Measurements from ENCODE around the gene FCHSD2.
"Not testable (repeated sequence)": the region's sequence is repeated elsewhere in the genome, so short reads cannot be mapped to it uniquely, and the experiment has no call there.

The FCHSD2 gene

DNA sequence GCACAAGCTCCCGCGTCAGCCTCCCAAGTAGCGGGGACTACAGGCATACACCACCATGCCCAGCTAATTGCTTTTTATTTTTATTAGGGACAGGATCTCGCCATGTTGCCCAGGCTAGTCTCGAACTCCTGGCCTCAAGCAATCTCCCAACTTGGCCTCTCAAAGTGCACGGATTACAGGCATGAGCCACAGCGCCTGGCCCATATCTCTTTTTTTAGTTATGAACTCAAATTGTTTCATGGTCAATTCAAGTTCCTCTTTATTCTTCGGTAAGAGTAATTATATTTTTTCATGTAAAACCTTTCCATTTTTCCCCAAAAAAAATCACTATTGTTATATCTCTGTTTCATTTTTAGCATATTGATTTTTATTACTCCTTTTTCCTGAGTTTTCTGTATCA, 25.5 kb downstream of the FCHSD2 start:
- no peak for DNase-seq

DNA sequence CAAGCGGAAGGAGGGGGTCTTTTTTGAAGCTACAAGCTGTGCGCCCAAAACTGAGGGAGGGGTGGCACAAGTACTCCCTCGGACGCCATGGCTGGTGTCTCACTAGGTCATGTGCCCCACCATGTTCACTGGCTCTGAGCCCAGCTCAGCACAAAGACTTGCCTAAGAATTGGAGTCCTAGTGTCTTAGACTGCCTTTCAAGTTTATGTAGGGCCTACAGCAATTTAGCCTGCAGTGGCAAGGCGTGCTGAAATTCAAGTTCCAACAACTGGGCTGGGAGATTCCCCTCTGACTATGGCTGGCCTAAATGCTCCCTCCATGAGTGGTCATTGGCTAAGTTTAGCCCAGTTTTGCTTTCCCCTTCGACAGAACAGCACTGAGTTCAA, 27.3 kb downstream of the FCHSD2 start:
- DNase-seq, result no peak

DNA sequence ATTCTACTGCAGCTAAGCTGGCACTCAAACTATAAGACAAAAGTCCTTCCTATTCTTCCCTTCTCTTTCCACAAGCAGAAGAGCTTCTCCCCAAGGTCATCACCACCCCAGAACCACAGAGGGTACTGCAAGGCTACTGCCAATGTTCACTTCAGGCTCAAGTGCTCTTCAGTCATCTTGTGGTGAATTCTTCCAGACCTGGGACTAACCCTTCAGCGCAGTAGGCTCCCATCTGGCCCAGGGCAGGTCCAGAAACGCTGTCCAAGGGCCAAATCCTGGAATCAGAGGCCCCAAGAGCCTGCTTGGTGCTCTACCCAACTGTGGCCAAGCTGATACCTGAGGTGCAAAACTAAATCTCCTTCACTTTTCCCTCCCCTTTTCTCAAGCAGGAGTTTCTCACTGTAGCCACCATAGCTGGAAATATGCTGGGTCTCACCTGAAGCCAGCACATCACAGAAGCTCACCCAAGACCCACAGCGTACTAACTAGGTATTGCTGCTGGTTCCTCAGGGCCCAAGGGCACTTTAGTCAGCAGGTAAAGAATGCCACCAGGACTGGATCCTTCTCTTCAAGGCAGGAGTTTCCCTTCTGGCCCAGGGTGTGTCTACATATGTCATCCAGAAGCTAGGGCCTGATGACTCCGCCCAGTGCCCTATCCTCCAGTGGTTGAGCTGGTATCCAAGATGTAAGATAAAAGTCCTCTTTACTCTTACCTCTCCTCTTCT, 27.8 kb downstream of the FCHSD2 start:
- no peak for DNase-seq

DNA sequence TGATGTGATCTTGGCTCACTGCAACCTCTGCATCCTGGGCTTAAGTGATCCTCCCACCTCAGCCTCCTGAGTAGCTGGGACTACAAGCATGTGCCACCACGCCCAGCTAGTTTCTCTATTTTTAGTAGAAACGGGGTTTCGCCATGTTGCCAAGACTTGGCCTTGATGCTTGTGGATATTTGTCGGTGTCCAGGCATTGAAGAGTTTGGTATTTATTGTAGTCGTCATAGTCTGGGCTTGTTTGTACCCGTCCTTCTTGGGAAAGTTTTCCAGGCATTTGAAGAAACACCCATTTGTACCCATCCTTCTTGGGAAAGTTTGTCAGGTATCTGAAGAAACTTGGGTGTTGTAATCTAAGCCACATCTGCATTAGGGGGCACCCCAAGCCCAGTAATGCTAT, 28.7 kb downstream of the FCHSD2 start:
- DNase-seq, result no peak

DNA sequence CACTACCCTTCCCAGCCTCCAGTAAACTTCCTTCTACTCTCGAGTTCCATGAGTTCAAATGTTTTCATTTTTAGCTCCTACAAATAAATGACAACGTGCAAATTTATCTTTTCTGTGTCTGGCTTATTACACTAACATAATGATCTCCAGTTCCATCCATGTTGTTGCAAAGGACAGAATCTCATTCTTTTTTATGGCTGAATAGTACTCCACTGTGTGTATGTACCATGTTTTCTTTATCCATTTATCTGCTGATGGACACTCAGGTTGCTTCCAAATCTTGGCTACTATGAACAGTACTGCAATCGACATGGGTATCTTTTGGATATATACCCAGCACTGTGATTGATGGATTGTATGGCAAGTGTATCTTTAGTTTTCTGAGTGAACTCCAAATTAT, 34.5 kb downstream of the FCHSD2 start:
- no peak for DNase-seq

DNA sequence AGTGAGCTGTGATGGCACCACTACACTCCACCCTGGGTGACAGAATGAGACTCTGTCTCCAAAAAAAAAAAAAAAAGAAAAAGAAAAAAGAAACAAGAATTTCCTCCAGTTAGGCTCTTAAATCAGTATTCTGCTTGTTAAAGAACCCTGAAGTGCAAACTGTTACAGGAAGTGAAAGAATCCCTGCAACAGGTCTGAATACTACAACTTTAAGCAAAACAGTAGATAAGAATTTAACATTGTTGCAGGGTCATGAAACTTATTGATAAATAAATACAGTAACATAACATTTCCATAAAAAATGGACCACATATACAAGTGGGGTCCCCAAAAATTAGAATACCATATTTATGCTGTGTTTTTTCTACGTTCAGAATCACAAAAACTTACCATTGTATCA, 35.8 kb downstream of the FCHSD2 start:
- no peak for DNase-seq

DNA sequence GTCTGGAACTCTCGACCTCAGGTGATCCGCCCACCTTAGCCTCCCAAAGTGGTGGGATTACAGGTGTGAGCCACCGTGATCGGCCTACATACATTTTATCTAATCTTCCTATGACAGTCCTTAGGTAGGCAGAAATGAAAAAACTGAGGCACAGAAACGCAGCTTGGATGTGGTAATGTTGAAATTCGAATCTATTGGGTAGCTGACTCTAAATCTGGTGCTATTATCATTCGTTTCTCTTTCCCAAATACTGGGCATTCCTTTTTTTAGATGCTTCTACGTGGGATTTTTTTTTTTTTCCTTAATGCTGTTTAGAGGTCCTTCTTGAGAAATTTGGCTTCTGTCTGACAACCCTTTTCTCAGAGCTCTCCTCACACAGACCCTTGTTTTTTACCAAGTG, 41.5 kb downstream of the FCHSD2 start:
- no peak for DNase-seq

DNA sequence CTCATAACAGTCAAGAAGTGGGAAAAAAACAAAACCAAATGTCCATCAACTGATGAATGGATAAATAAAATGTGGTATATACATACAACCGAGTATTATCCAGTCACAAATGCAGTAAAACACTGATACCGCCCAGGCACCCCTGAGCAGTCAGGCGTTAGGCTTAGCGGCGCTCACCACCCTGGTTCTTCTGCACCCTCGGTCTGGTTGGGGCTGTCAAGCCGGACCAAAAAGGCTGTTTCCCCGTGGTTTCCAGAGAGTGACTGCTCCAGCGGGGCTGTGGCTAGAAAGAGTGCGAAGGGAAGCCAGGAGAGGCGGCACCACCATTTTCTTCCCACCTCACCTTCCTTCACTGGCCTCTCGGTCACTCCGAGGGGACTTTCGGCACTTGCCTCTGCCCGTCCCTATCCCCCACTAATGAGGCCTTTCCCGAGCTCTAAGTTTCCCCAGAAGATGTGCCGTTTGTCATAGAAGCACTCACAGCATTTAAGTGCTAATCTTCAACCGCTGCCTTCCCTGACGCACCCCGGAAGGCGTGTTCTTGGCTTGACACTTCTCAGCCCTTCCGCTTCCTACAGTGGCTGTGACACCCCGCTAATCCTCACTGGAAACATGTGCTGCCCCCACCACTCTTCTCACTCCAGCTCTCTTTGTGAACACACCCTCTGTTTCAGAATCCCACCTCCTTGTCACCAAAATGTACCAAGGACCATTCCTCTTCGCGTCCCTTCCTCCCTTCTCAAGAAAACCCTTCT, 42.4 kb downstream of the FCHSD2 start:
- no peak for DNase-seq

DNA sequence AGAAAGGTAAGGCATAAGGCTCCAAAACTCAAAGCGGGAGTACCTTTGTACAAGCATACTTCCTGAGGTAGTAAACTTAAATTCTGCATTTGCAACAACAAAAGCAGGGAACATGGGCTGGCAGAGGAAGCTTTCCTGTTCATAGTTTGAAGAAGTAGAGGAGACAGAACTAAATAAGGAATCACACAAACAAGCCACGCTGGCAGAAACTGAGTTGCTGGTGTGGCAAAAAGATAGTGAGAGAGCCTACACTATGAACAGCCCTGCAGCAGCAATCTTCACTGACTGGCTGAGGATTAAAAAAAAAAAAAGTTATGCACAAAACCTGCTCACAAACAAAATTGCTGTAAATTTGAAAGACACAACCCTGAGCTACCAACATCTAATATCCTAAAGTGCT, 46.5 kb downstream of the FCHSD2 start:
- DNase-seq, result no peak

DNA sequence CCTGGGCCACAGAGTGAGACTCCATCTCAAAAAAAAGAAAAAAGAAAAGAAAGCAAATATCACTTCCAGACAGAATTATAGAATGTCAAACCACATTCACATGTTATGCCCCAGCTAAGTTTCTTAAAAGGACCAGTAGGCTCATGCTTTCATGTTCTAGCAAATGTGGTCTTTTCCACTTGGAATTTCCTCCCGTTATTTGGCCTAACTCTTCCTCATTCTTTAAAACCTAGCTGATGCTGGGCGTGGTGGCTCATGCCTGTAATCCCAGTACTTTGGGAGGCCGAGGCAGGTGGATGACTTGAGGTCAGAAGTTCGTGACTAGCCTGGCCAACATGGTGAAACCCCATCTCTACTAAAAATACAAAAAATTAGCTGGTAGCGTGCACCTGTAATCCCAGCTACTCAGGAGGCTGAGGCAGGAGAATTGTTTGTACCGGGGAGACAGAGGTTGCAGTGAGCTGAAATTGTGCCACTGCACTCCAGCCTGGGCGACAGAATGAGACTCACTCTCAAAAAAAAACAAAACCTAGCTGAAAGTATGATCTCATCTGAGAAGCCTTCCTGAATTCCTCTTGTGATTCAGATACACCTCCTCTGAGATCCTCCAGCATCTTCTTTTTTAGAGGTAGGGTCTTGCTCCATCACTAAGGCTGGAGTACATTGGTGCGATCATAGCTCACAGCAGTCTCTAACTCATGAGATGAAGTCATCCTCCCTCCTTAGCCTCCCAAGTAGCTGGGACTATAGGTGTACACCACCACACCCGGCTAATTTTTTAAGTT, 50.4 kb downstream of the FCHSD2 start:
- no peak for DNase-seq

DNA sequence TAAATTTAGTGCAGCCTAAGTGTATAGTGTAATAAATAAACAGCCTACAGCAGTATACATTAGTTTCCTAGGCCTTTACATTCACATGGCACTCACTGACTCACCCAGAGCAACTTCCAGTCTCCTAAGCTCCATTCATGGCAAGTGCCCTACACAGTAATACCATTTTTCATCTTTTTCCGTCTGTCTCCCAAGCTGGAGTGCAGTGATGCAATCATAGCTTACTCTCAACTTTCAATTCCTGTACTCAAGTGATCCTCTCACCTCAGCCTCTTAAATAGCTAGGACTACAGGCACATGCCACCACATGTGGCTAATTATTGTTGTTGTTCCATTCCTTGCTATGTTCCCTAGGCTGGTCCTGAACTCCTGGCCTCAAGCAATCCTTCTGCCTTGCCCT, 54.4 kb downstream of the FCHSD2 start:
- no peak for DNase-seq

DNA sequence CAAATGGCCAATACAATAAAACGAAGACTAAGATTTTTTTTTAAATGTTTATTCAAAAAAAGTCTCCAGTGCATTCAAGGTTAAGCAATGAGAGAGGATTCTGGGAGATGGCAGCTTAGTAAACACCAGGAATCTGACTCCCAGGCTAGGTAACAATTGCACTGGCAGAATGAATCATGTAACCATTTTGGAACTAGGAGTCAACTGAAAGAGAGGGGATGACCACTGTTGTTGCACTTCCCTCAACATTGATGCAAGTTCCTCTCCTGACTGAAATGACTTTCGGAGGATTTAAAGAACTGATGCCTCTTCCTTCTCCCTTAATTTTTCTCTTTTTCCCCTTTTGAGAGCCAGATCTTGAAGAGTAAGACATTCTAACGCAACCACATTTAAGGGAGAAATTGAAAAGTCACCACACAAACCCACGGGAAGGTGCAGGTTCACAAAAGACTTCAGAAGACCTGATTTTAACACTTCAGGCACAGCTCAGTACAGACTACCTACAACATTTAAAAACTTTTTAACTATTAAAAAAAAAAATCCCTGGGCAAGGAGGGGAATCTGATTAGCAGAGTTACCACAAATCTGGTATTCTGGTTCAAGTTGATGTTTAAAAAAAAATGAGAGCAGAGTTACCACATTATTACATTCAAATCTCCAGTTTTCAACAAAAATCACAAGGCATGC, 56.8 kb downstream of the FCHSD2 start:
- no peak for DNase-seq

DNA sequence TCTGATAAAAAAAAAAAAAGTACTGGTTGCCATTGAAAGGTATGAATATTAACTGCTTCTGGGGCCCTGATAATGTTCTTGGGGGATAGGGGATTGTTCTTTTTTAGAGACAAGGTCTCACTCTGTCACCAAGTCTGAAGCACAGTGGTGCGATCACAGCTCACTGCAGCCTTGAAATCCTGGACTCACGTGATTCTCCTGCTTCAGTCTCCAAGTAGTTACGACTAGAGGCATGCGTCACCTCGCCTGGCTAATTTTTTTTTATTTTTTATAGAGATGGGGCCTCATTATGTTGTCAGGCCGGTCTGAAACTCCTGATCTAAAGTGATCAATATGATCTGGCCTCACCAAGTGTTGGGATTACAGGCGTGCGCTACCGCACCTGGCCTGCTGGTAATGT, 63.5 kb downstream of the FCHSD2 start:
- no peak for DNase-seq

DNA sequence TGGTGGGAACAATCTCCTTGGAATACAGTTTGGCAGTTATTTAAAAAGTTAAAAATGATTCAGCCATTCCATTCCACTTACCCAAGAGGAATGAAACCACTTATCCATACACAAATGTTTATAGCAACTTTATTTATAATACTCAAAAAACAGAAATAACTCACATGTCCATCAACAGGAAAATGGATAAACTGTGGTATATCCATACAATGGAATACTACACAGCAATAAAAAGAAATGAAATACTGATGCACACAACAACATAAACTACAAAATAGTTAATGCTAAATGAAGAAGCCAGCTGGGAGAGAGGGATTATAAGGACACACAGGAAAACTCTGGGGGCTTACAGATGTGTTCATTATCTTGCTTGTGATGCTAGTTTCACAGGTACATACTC, 64.7 kb downstream of the FCHSD2 start:
- no peak for DNase-seq

DNA sequence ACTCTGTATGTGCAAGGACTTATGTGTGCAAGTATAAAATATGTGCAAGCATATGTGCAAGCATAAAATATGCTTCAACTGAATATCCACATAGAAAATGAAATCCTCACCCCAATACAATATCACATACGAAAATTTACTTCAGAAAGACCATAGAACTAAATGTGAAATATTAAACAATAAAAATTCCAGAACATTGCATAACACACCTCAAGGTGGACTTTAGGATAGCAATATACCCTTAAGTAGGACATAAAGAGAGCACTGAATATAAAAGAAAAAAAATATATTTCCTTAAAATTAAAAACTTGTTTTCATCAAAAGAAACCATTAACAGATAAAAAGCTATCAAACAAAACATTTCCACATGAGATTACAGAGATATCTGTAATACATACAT, 67.8 kb downstream of the FCHSD2 start:
- no peak for DNase-seq

DNA sequence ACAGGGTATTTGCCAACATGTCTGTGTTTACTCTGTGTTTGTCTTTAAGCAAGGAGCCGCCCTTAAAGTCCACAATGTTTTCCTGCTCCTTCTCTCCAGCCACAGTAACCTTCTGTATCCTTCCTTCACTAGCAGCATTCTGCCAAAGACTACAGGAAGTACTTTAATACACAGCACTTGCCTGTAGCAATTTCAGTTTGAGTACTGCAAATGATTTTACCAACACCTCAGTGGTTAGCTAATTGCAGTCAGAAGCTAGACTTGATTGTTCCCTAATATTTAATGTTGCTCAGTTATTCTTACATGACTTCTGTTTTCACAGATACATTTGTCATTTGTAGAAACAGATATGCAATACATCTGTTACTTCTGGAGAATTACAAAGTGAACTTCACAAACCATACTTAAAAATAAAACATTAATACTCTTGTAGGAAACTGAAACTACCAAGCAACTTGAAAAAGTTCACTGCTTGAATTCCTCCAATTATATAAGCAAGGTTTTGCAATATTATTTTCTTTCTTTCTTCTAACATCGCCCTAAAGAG, 69.1 kb downstream of the FCHSD2 start:
- no peak for DNase-seq

DNA sequence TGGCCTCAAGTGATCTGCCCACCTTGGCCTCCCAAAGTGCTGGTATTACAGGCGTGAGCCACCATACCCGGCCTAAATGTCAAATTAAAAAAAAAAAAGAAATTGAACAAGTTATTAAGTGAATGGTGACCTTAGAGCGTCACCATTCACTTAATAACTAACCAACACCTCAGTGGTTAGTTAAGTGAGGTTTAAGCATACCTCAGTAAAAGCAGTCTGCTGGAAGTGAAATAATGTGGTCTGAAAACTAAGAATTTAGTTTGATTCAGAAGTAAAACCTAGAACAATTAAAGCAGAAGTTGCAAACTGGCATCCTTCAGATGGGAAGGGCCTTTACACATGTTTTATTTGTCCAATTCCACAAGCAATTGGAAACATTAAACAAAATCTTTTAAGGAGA, 71.5 kb downstream of the FCHSD2 start:
- DNase-seq, result no peak

DNA sequence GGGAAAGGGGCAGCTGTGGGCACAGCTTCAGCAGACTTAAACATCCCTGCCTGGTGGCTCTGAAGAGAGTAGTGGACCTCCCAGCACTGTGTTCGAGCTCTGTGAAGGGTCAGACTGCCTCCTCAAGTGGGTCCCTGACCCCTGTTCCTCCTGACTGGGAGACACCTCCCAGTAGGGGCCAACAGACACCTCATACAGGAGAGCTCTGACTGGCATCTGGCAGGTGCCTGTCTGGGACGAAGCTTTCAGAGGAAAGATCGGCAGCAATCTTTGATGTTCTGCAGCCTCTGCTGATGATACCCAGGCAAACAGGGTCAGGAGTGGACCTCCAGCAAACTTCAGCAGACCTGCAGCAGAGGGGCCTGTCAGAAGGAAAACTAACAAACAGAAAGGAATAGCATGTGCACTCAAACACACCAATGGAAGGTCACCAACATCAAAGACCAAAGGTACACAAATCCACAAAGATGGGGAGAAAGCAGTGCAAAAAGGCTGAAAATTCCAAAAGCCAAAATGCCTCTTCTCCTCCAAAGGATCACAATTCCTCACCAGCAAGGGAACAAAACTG, 80.2 kb downstream of the FCHSD2 start:
- not testable (repeated sequence) for DNase-seq

DNA sequence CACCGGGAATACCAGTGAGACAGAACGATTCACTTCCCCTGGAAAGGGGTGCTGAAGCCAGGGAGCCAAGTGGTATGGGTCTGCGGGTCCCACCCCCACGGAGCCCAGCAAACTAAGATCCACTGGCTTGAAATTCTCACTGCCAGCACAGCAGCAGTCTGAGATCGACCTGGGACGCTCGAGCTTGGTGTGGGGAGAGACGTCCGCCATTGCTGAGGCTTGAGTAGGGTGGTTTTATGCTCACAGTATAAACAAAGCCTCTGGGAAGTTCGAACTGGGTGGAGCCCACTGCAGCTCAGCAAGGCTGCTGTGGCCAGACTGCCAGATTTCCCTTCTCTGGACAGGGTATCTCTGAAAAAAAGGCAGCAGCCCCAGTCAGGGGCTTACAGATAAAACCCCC, 80.7 kb downstream of the FCHSD2 start:
- not testable (repeated sequence) for DNase-seq

DNA sequence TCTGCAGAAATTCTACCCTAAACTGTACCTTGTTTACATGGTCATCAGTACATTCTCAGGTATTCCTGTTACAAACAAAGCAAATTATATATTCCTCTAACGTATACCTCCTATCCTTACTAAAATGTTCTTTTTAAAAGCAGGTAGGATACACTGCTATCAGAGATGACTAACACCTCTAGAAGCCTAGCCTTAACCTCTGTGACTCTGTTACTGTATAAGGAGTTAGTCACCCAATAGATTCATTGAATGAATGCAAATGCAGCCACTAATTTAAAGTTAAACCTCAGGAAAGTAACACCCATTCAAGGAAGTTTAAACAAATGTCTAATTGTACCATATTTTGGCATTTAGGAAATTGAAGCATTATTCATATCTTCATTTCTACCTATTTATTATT, 82.2 kb downstream of the FCHSD2 start:
- DNase-seq, result no peak

DNA sequence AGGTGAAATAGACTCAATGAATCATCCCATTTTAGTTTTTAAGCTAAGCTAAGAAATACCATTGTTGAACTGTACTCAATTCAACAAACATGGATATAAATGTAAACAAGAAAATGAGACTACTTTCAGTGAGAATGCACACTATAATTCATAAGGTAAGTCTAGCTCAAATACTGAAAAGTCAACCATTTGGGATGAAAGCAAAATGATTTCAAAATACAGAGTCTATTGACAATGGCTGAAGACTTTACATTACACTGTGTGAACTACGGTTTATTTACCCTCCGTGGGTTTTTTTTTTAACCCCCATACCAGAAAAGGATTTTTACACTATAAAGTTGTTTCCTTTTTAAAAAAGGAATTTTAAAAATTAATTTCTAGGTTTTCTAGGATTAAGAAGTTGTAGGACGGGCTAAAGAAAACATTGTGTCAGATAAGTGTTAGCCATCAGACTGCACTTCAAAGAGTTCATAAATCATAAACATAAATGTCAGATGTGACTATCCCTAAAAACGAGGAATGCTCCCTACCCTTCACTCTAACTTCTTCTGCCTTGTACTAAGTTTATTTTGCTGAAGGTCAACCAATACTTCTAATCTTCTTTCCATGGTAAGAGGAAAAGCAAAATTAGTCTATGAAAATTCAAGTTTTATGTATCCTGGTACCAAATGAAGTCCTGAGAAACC, 83.0 kb downstream of the FCHSD2 start:
- no peak for DNase-seq

Measured in activated CD8-positive, alpha-beta memory T cell treated with anti-CD3 and anti-CD28 coated beads, Interleukin-2, amount 50 U/mL, for 4 hours (primary cell).